Activated CD4-positive, CD25-positive, alpha-beta regulatory T cell treated with anti-CD3 and anti-CD28 coated beads, Interleukin-2, amount 50 U/mL, for 16 hours (primary cell): Measurements from ENCODE around the gene SNX32.

Source experiments
- DNase-seq: peaks from one replicate; pipeline ENCODE4 v3.0.0-alpha.2; 2020; ENCODE audit warnings: low read depth, low spot score

Gene SNX32

DNA sequence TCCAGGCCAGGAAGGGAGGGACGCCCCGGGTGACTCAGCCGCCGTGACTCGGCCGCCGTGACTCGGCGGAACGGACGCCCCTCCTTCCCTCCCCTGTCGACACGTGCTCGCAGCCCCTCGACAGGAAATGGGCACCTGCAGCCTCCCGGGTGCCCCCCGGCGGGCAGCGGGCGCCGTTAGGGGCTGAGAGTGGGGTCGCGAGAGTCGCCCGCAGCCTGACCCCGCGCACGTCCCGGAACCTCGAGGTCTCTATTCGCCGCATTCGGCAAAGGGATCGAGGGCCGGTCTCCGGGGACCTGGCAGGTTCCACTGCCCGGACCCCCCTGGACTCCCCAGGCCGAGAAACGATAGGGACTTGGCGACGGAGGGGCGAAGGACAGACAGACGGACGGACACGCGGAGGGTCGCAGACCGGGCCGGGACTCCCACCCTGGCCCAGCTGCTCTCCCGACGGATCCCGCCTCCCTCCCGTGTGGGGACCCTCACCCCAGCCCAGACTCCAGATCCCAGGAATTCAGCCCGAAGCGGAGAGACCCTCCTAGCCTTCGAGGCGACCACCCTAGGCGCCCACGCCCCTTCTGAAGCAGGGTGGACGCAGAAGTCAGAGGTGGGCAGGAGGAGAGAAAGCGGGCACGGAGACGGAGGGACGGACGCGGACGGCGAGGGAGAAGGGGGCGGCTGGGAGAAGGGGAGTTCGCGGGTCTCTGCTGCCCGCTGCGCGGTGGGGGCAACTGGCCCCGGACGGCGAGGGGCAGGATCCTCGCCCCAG is 65.8 kb downstream of the SNX32 start:
- no peak for DNase-seq

DNA sequence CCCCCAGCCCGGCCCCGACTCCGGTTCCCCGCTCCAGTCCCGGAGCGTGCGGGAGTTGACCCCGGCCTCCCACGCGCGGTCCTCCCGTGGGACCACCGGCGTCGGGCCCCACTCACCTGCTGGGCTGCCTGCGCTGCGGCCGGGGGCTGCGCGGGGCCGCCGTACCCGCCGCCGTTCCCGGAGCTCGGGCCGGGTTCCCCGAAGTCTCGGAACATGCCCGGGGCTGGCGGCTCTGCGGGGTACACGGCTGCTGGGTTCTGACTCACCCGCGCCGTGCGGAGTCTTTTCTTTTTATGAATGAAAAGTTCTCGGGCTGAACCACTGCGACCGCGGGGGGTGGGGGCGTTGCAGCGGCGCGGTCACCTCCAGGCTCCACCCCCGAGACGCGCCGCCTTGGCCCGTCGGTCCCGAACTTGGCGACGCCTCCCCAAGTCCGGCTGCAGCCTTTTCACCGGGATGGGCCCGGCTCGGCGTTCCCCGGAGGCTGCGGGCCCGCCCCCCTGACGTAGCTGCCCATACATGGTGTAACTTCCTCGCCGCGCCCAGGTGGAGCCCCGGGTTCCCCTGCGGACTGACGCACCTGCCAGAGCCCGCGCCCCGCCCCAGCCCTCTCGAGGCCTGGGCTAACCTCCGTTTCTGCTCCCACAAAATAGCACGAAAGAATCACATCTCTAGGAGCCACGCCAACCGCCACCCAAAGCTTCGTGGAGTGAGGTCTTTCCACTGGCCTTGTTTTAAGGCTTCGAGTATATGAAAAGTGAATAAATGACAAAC is 66.5 kb downstream of the SNX32 start, which contains the start of gene FOSL1:
FOSL1 (minus strand) TSS at position 264 of the 774 bp plus-strand sequence; CDS start at position 215, 49 bp downstream.
- peak; percentile 85 for DNase-seq

DNA sequence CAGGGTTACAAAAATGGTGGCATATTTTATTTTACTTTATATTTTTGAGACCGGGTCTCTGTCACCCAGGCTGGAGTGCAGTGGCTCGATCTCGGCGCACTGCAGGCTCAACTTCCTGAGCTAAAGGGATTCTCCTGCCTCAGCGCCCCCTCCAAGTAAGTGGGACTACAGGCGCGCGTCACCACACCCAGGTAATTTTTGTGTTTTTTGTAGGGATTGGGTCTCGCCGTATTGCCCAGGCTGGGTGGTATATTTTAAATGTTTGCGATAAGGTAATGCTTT is 67.1 kb downstream of the SNX32 start:
- DNase-seq: no peak

DNA sequence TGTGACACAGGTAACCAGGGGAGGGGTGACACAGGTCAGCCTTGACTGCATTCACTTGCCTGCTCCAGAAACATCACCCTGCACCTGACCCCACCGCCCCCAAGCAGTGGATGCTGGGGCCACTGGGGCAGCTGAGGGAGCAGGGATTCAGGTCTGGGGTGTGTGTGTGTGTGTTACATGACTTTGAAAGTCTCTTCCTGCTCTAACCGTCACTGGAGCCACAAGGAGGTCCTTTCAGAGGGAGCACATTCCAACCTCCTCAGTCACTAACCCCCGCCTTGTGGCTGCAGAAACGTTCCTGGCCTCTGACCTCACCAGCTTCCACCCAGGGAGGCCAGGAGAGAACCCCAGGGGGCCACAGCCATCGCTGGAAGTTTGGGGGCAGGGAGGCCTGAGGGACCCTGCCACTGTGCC is 69.3 kb downstream of the SNX32 start:
- DNase-seq: no peak
